Uterus (tissue), 4 donors: Measurements from ENCODE around the gene CCDC194. TPM values are rescaled to one million over a fixed set of nuclear protein-coding genes. Genes with fewer than 3 reads are reported as not detected.

Source experiments
- DNase-seq, 2 donors: peaks; one replicate each; pipeline ENCODE4 v3.0.0-alpha.2; 2019 to 2020
- H3K27ac ChIP-seq, 2 donors: fragments of 200-600 bp; sonication (generic); 1 replicate in 1 of 2; 2 replicates in 1 of 2; pipeline ENCODE4 v1.5.1; 2016 to 2018
- H3K27me3 ChIP-seq, 2 donors: fragments of 200-600 bp; sonication (generic); one replicate each; pipeline ENCODE4 v1.5.1; 2018 to 2019; ENCODE audit warnings: control low read depth in 1 of 2
- H3K36me3 ChIP-seq, 2 donors: fragments of 200-600 bp; sonication (generic); one replicate each; pipeline ENCODE4 v1.5.1; 2019; ENCODE audit warnings: control low read depth in 1 of 2
- H3K4me1 ChIP-seq, 2 donors: fragments of 200-600 bp; sonication (generic); one replicate each; pipeline ENCODE4 v1.5.1; 2018 to 2019; ENCODE audit warnings: control low read depth in 1 of 2
- H3K4me3 ChIP-seq, 2 donors: fragments of 200-600 bp; sonication (generic); 1 replicate in 1 of 2; 2 replicates in 1 of 2; pipeline ENCODE4 v1.5.1; 2018 to 2019; ENCODE audit warnings: mild to moderate bottlenecking in 1 of 2
- H3K9me3 ChIP-seq, 2 donors: fragments of 200-600 bp; sonication (generic); one replicate each; pipeline ENCODE4 v1.5.1; 2019; ENCODE audit warnings: control low read depth in 1 of 2
- CTCF ChIP-seq, 4 experiments: fragments of 200-600 bp in 2 of 4; fragments of 450-650 bp in 2 of 4; sonication (generic) in 2 of 4; IDR thresholded peaks; one replicate each; pipeline ENCODE4 v1.5.1; 2016 to 2019; ENCODE audit warnings: antibody characterized with exemption in 4 of 4, mild to moderate bottlenecking in 2 of 4, moderate library complexity in 1 of 4
- POLR2A ChIP-seq, 2 donors: fragments of 450-650 bp; IDR thresholded peaks; one replicate each; pipeline ENCODE4 v1.6.1; 2016; ENCODE audit warnings: antibody characterized with exemption in 2 of 2, mild to moderate bottlenecking in 1 of 2, moderate library complexity in 1 of 2
- intact Hi-C: fragments of 100-400 bp; cut with DNase I; formaldehyde crosslinking; loops from one replicate; pipeline ENCODE4 v1.15.1; 2023; ENCODE audit warnings: low total_unique reads
- total RNA-seq, 4 donors: library from RNA; depleted of rRNA in 3 of 4; stranded (reverse); fragments of >200 nt in 3 of 4; gene quantifications; one replicate each; pipeline versions ENCODE4 v1.1.0 to v1.2.4, GENCODE V29; 2014 to 2023
- donor health status: DM: yes; HTN: yes; CAD: no.

CCDC194 gene
- total RNA-seq, 4 donors from 2014 or later = 2.5 TPM; not detected in 3

- peak overlapping the region; percentile 38 to 46 for H3K4me3 ChIP-seq
- intact Hi-C loops = loop anchor here (5.0 kb wide), 1 partner anchor 48 kb away; no protein-coding TSS in a partner anchor
- no peak for DNase-seq
- H3K27me3 ChIP-seq = no peaks in the 10 kb centered on the region
- TF ChIP-seq POLR2A (IDR thresholded peaks at IDR 0.05) = no peak
- no peak for TF ChIP-seq CTCF (IDR thresholded peaks at IDR 0.05)
- H3K9me3 ChIP-seq = no peaks in the 10 kb centered on the region
- peak overlapping the region; percentile 31 for H3K27ac ChIP-seq
- H3K36me3 ChIP-seq = no peaks in the 10 kb centered on the region
- H3K4me1 ChIP-seq = no peaks in the 10 kb centered on the region
These were observed 3.9 kb downstream of the CCDC194 start for GRCh38 chr19:17389957-17390664.

DNA sequence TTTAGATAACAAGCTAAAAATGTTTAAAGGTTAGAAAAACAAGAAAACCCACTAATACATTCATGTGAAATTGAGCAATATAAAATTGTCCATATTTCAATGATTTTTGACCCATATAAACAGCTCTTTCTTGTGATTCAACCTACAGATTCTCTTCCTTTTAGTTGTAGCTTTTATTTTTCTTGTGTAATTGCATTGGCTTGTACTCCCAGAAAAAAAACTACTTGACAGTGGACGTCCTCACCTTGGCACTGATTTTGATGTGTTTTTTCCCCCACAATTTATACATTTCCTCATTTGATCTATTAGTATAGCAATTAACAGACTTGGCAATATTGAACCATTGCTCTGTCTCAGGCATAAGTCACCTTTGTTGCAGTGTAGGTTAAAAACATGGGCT is 4.7 kb downstream of the CCDC194 start:
- TF ChIP-seq CTCF (IDR thresholded peaks at IDR 0.05) (no peak), POLR2A (IDR thresholded peaks at IDR 0.05) (no peak)
- H3K4me1 ChIP-seq = no peaks in the 10 kb centered on the region
- no peaks in the 10 kb centered on the region for H3K36me3 ChIP-seq
- intact Hi-C loops = loop anchor here (5.0 kb wide), 1 partner anchor 47 kb away; no protein-coding TSS in a partner anchor
- no peak overlapping the region for H3K27ac ChIP-seq
- no peak for DNase-seq
- no peaks in the 10 kb centered on the region for H3K27me3 ChIP-seq
- no peak overlapping the region for H3K4me3 ChIP-seq
- no peaks in the 10 kb centered on the region for H3K9me3 ChIP-seq

GRCh38 chr19:17385878-17386611 is 8.0 kb downstream of the CCDC194 start:
- Histone ChIP-seq H3K4me1 (no peaks in the 10 kb centered on the region), H3K9me3 (no peaks in the 10 kb centered on the region), H3K36me3 (no peaks in the 10 kb centered on the region), H3K27me3 (no peaks in the 10 kb centered on the region), H3K27ac (no peak overlapping the region), H3K4me3 (no peak overlapping the region)
- TF ChIP-seq POLR2A (IDR thresholded peaks at IDR 0.05) = no peak
- TF ChIP-seq CTCF (IDR thresholded peaks at IDR 0.05) = peak; percentile 67 to 86 (median 78)
- intact Hi-C loops = loop anchor here (5.0 kb wide), 1 partner anchor 44 kb away; no protein-coding TSS in a partner anchor
- DNase-seq = peak; percentile 50 to 54

GRCh38 chr19:17380426-17381138 is 13.4 kb downstream of the CCDC194 start:
- no peak for DNase-seq
- no peaks in the 10 kb centered on the region for H3K4me1 ChIP-seq
- H3K27ac ChIP-seq = no peak overlapping the region
- no peaks in the 10 kb centered on the region for H3K27me3 ChIP-seq
- TF ChIP-seq CTCF (IDR thresholded peaks at IDR 0.05) (no peak), POLR2A (IDR thresholded peaks at IDR 0.05) (no peak)
- intact Hi-C loops = no loop called here
- no peaks in the 10 kb centered on the region for H3K36me3 ChIP-seq
- H3K4me3 ChIP-seq = no peak overlapping the region
- H3K9me3 ChIP-seq = no peaks in the 10 kb centered on the region
